A549 (cell line): ENCODE results near the gene TOPBP1.

ENCODE experiments used
- BHLHE40 ChIP-seq: IDR thresholded peaks from 2 replicates; pipeline ENCODE4 v1.6.1; 2012; ENCODE audit warnings: low read depth, low read length, inconsistent platforms
- JUN ChIP-seq, 2 experiments: fragments of >200 bp; sonication (Bioruptor Twin); formaldehyde crosslinking; IDR thresholded peaks; 2 replicates in 1 of 2; 3 replicates in 1 of 2; pipeline ENCODE4 v1.6.1; 2016 to 2017
- MAFK ChIP-seq: fragments of 450-650 bp; IDR thresholded peaks from 2 replicates; pipeline ENCODE4 v1.6.1; 2014; ENCODE audit not compliant: partially characterized antibody
- USF2 ChIP-seq: fragments of 450-650 bp; IDR thresholded peaks from 2 replicates; pipeline ENCODE4 v1.6.1; 2014; ENCODE audit warnings: antibody characterized with exemption
- ZFP36 ChIP-seq: fragments of 450-650 bp; IDR thresholded peaks from 2 replicates; pipeline ENCODE4 v1.6.1; 2014; ENCODE audit warnings: borderline replicate concordance; ENCODE audit not compliant: partially characterized antibody
- TF ChIP-seq, protein P1 (sequence below): fragments of >200 bp; sonication (Bioruptor Twin); formaldehyde crosslinking; IDR thresholded peaks from 3 replicates; pipeline ENCODE4 v1.5.1; 2016

GRCh38 chr3:133673746-133674145, 12.0 kb upstream of the TOPBP1 start:
- TF ChIP-seq USF2 (no peak), MAFK (no peak), JUN (IDR thresholded peaks at IDR 0.05) (no peak), ZFP36 (no peak), BHLHE40 (no peak)
- TF ChIP-seq, protein P1, sequence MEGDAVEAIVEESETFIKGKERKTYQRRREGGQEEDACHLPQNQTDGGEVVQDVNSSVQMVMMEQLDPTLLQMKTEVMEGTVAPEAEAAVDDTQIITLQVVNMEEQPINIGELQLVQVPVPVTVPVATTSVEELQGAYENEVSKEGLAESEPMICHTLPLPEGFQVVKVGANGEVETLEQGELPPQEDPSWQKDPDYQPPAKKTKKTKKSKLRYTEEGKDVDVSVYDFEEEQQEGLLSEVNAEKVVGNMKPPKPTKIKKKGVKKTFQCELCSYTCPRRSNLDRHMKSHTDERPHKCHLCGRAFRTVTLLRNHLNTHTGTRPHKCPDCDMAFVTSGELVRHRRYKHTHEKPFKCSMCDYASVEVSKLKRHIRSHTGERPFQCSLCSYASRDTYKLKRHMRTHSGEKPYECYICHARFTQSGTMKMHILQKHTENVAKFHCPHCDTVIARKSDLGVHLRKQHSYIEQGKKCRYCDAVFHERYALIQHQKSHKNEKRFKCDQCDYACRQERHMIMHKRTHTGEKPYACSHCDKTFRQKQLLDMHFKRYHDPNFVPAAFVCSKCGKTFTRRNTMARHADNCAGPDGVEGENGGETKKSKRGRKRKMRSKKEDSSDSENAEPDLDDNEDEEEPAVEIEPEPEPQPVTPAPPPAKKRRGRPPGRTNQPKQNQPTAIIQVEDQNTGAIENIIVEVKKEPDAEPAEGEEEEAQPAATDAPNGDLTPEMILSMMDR, result no peak
